GM12878 (cell line): ENCODE results near the gene SPR. TPM values are rescaled to one million over a fixed set of nuclear protein-coding genes. Genes with fewer than 3 reads are reported as not detected.
A peak's percentile ranks its signal among the peaks of the same experiment; 100 is the strongest.

Experiments used
- BACH1 ChIP-seq: fragments of 450-650 bp; IDR thresholded peaks from 2 replicates; pipeline ENCODE4 v1.6.1; 2017; ENCODE audit warnings: mild to moderate bottlenecking, borderline replicate concordance
- CEBPZ ChIP-seq: fragments of 150-350 bp; IDR thresholded peaks from 2 replicates; pipeline ENCODE4 v1.6.1; 2016; ENCODE audit warnings: low read depth, low read length
- DPF2 ChIP-seq: fragments of 450-650 bp; IDR thresholded peaks from 2 replicates; pipeline ENCODE4 v1.6.1; 2017; ENCODE audit warnings: mild to moderate bottlenecking
- E4F1 ChIP-seq: fragments of 450-650 bp; IDR thresholded peaks from 2 replicates; pipeline ENCODE4 v1.6.1; 2018; ENCODE audit warnings: borderline replicate concordance, mild to moderate bottlenecking; ENCODE audit not compliant: partially characterized antibody
- ESRRA ChIP-seq: IDR thresholded peaks from 2 replicates; pipeline ENCODE4 v1.6.1; 2012; ENCODE audit warnings: mild to moderate bottlenecking, low read length, improper control_type of control experiment
- FOXK2 ChIP-seq: fragments of 450-650 bp; IDR thresholded peaks from 2 replicates; pipeline ENCODE4 v1.6.1; 2017; ENCODE audit warnings: mild to moderate bottlenecking, moderate library complexity
- HCFC1 ChIP-seq: fragments of 150-350 bp; IDR thresholded peaks from 2 replicates; pipeline ENCODE4 v1.6.1; 2014; ENCODE audit warnings: low read length
- MEF2B ChIP-seq: fragments of 450-650 bp; IDR thresholded peaks from 2 replicates; pipeline ENCODE4 v1.6.1; 2018; ENCODE audit warnings: mild to moderate bottlenecking, moderate library complexity; ENCODE audit not compliant: partially characterized antibody, poor library complexity, severe bottlenecking
- NFYA ChIP-seq: IDR thresholded peaks from 2 replicates; pipeline ENCODE4 v1.6.1; 2011; ENCODE audit warnings: low read depth, mild to moderate bottlenecking, low read length, improper control_type of control experiment, borderline replicate concordance
- POLR2AphosphoS2 ChIP-seq: IDR thresholded peaks from 2 replicates; pipeline ENCODE4 v1.6.1; 2011; ENCODE audit warnings: low read depth, mild to moderate bottlenecking, low read length, improper control_type of control experiment, moderate library complexity
- POU2F2 ChIP-seq: IDR thresholded peaks from 3 replicates; pipeline ENCODE4 v1.6.1; 2011; ENCODE audit warnings: low read depth, mild to moderate bottlenecking, low read length, borderline replicate concordance
- RB1 ChIP-seq: fragments of 450-650 bp; formaldehyde crosslinking; IDR thresholded peaks from 2 replicates; pipeline ENCODE4 v1.6.1; 2017; ENCODE audit warnings: mild to moderate bottlenecking, borderline replicate concordance
- RFX5 ChIP-seq: IDR thresholded peaks from 2 replicates; pipeline ENCODE4 v1.6.1; 2011; ENCODE audit warnings: low read depth, low read length, improper control_type of control experiment
- SMAD5 ChIP-seq: IDR thresholded peaks from 2 replicates; pipeline ENCODE4 v1.6.1; 2016; ENCODE audit warnings: antibody characterized with exemption, low read depth
- SP1 ChIP-seq: IDR thresholded peaks from one replicate; pipeline ENCODE4 v1.6.1; 2011; ENCODE audit warnings: low read depth, low read length
- SPI1 ChIP-seq: IDR thresholded peaks from 2 replicates; pipeline ENCODE4 v1.6.1; 2011; ENCODE audit warnings: low read depth, mild to moderate bottlenecking, low read length, moderate library complexity, borderline replicate concordance; ENCODE audit not compliant: insufficient read depth
- SREBF2 ChIP-seq: IDR thresholded peaks from 2 replicates; pipeline ENCODE4 v1.6.1; 2012; ENCODE audit warnings: mild to moderate bottlenecking, low read length
- STAT1 ChIP-seq: fragments of 450-650 bp; conservative IDR thresholded peaks from 2 replicates; pipeline ENCODE4 v1.6.1; 2014; ENCODE audit warnings: antibody characterized with exemption, mild to moderate bottlenecking
- SUZ12 ChIP-seq: fragments of 200-600 bp; sonication (generic); IDR thresholded peaks from one replicate; pipeline ENCODE4 v1.6.1; 2018; ENCODE audit warnings: antibody characterized with exemption, mild to moderate bottlenecking; ENCODE audit not compliant: unreplicated experiment
- ZBED1 ChIP-seq: IDR thresholded peaks from 2 replicates; pipeline ENCODE4 v1.6.1; 2016; ENCODE audit warnings: borderline replicate concordance
- ZNF217 ChIP-seq: fragments of 450-650 bp; IDR thresholded peaks from 2 replicates; pipeline ENCODE4 v1.6.1; 2017; ENCODE audit warnings: antibody characterized with exemption, mild to moderate bottlenecking
- ZSCAN29 ChIP-seq: fragments of 450-650 bp; IDR thresholded peaks from 2 replicates; pipeline ENCODE4 v1.6.1; 2017; ENCODE audit warnings: mild to moderate bottlenecking, moderate library complexity
- polyA plus RNA-seq, 11 experiments: library from polyadenylated mRNA; depleted of rRNA in 4 of 11; unstranded in 6 of 11; stranded (reverse) in 5 of 11; fragments of >200 nt; fragmentation: Nextera tagmentation in 4 of 11; fragmentation: Illumina TruSeq in 1 of 11; extraction: Ambion mirVana in 4 of 11; extraction: Trizol in 1 of 11; gene quantifications; 1 replicate in 1 of 11; 2 replicates in 10 of 11; pipeline versions ENCODE4 v1.2.1 to v1.2.3, GENCODE V29; 2011 to 2016; ENCODE audit warnings: inconsistent platforms in 2 of 11, missing spikeins in 2 of 11, low read depth in 1 of 11
- total RNA-seq, 4 experiments: library from RNA; depleted of rRNA in 3 of 4; stranded (reverse); fragments of >200 nt in 3 of 4; fragmentation: Illumina TruSeq in 1 of 4; extraction: Trizol in 1 of 4; gene quantifications; 2 replicates each; pipeline versions ENCODE4 v1.2.1 to v1.2.3, GENCODE V29; 2013 to 2021
- TF ChIP-seq, protein P1 (sequence below): fragments of 450-650 bp; formaldehyde crosslinking; IDR thresholded peaks from 2 replicates; pipeline ENCODE4 v1.4.0; 2022; ENCODE audit warnings: mild to moderate bottlenecking, moderate library complexity

The SPR gene
- total and polyA plus RNA-seq, 10 of the 15 experiments (the other 5 are each of a cell fraction or from before 2014, with no cell fraction given): 0.68 to 7.8 (median 2.5) TPM

GRCh38 chr2:72915907-72916742 lies 28.9 kb downstream of the SPR start (continued):
- TF ChIP-seq E4F1: no peak
- peak; percentile 93 for TF ChIP-seq MEF2B
- TF ChIP-seq SPI1: no peak
- 0 out of 2 replicates have a peak, but pooled peaks have one; percentile 36 for TF ChIP-seq HCFC1
- TF ChIP-seq DPF2: peak; percentile 89
- TF ChIP-seq POLR2AphosphoS2: no peak
- no peak for TF ChIP-seq ZNF217
- TF ChIP-seq BACH1: peak; percentile 88
- peak; percentile 93 for TF ChIP-seq ZSCAN29
- TF ChIP-seq ESRRA: peak; percentile 90; the same call in 1 of the 2 replicates
- no peak for TF ChIP-seq POU2F2
- TF ChIP-seq NFYA: no peak
- TF ChIP-seq FOXK2: no peak
- TF ChIP-seq, protein P1, sequence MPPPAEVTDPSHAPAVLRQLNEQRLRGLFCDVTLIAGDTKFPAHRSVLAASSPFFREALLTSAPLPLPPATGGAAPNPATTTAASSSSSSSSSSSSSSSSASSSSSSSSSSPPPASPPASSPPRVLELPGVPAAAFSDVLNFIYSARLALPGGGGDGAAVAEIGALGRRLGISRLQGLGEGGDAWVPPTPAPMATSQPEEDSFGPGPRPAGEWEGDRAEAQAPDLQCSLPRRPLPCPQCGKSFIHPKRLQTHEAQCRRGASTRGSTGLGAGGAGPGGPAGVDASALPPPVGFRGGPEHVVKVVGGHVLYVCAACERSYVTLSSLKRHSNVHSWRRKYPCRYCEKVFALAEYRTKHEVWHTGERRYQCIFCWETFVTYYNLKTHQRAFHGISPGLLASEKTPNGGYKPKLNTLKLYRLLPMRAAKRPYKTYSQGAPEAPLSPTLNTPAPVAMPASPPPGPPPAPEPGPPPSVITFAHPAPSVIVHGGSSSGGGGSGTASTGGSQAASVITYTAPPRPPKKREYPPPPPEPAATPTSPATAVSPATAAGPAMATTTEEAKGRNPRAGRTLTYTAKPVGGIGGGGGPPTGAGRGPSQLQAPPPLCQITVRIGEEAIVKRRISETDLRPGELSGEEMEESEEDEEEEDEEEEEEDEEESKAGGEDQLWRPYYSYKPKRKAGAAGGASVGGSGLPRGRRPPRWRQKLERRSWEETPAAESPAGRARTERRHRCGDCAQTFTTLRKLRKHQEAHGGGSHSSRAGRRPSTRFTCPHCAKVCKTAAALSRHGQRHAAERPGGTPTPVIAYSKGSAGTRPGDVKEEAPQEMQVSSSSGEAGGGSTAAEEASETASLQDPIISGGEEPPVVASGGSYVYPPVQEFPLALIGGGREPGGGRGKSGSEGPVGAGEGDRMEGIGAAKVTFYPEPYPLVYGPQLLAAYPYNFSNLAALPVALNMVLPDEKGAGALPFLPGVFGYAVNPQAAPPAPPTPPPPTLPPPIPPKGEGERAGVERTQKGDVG (CRISPR knock-in tag): no peak
- no peak for TF ChIP-seq STAT1
- no peak for TF ChIP-seq ZBED1
- TF ChIP-seq RB1: peak; percentile 62; the same call in 1 of the 2 replicates
- TF ChIP-seq SREBF2: no peak
- TF ChIP-seq CEBPZ: no peak
- peak; percentile 94 for TF ChIP-seq SP1
- no peak for TF ChIP-seq SMAD5
- no peak for TF ChIP-seq SUZ12
- no peak for TF ChIP-seq RFX5
